HG03520 (cell line): ENCODE data around the gene UBE2L3.
"Not testable (repeated sequence)": the region's sequence is repeated elsewhere in the genome, so short reads cannot be mapped to it uniquely, and the experiment has no call there.

Source experiments
- ATAC-seq: cut with Tn5 transposase; IDR thresholded peaks from one replicate; pipeline ENCODE4 v1.9.1; 2021; ENCODE audit warnings: mild to moderate bottlenecking, moderate library complexity; ENCODE audit not compliant: unreplicated experiment

UBE2L3 gene

DNA sequence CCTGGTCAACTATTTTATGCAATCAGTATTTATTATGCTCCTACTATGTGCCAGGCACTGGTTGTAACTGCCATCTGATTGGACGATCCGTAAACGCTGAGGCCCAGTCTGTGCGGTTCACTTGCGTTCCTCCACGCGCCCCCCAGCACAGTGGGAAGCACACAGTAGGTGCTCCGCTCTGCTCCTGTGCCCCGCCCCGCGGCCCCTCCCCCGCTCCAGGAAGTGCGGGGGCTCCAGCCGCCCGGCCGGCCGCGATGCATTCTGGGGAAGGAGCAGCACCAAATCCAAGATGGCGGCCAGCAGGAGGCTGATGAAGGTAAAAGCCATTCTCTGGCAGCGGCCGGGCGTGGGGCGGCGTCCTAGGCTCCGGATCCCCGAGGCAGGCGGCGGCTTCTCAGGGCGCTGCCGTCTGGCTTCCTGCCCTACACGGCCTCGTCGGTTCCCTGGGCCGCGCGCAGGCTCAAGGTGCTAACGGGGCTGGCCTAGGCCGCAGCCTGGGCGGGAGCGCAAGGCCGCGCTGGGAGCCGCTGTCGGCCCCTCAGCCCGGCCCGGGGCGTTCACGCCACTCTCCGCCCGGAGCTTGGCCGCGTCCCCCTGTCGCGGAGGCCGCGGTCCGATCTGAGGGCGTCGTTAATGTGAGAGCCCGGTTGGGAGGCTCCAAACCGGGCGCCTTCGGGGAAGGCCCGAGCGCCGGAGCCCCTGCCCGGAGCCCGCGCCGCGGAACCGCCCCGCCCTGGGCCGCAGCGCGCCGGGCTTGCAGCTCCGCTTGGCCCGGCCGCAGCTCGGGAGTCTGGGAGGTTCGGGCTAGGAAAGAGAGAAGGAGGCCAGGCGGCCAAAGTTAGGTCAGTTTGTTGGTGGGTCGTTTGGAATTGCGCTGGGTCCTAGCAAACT, at the start of gene UBE2L3:
Gene UBE2L3 (plus strand): TSS at position 259 of the 891 bp plus-strand sequence. CDS start 31 bp downstream, at position 290.
- ATAC-seq = peak; percentile 61

DNA sequence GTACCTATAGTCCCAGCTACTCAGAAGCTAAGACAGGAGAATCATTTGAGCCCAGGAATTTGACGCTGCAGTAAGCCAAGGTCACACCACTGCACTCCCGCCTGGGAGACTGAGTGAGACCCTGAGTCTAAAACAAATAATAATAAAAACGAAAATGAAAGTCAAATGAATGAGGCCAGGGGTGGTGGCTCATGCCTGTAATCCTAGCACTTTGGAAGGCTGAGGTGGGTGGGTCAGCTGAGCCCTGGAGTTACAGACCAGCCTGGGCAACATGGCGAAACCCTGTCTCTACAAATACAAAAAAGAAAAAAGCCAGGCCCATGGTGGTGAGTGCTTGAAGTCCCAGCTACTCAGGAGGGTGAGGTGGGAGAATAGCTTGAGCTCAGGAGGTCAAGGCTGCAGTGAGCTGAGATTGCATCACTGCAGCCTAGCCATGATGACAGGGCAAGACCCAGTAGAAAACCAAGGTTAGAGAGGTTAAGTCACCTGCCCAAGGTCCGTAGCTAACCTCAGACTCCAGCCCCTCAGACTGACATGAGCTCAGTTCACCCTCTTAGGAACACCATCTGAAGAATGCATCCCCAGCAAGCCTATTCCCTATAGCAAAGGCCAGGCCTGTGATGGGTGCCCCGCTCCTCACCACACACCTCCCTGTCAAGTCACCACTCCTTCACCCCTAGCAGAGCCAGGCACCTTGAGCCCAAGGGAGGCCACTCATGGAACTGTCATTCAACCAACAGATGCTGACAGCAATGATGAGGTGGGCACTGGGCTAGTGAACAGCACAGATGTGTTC, 40.6 kb upstream of the UBE2L3 start:
- not testable (repeated sequence) for ATAC-seq

DNA sequence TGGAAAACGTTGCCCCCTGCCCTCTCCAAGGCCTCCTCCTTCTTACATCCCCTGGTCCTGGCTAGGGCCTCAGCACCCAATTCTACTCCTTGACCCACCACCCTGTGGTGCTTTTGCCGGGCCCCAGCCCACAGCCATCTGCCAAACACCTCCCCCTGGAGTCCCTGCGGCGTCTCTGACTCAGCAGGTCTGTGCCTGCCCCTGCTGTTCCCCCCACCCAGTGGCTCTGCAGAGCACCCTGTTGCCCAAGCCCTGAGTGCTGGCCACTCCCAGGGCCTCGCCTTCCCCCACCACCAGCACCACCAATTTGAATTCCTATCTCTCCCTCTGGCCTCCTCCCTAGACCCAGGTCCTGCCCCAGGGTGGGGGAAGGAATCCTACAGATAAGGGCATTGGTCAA, 36.0 kb upstream of the UBE2L3 start:
- not testable (repeated sequence) for ATAC-seq

DNA sequence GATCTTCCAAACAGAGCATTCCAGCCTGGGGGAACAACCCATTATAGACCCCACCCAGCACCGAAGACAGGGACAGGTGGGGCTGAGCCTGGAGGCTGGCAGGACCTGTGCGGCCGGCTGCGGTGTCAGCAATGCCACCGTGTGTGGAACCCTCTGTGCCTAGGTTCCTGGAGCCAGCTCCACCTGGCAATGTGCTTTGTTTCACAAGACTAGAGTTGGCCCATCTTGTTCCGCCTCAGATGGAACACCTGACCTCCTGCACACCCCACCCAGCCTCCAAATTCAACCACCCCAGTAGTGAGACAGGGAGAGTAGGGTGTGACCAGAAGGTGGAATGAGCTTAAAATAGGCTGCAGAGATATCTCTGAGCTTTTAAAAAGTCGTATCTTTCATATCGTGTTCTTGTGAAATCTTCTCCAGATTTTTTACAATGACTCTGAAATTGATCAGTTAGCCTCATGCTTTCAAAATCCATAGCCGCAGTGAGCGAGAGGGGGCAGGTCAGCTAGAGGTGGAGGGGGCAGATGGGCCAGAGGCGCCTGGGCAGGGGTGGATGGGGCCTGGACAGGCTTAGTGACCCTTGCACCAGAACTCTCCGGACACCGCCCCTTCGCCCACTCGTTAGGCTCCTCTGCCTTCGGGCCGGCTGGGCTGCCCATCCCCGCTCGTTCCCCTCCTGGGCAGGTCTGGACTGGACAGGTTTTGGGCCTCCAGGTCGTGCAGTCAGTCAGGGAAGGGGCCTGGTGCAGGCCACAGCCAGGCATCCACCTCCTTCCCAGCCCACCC, 34.5 kb upstream of the UBE2L3 start:
- ATAC-seq = not testable (repeated sequence)

DNA sequence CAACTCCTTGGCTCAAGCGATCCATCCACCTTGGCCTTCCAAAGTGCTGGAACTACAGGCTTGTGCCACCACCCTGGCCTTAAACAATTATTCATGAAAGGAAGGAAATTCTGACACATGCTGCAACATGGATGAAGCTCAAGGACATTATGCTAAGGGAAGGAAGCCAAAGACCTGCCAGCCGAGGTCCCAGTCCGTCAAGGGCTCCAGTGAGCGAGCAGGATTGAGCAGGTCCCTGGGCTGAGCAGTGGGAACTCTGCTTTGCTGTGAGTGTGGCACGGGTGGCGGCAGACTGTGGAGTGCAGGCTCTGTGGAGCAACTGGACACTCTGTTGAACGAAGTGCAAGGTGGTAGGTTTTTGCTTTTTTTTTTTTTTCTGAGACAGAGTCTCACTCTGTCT, 27.7 kb upstream of the UBE2L3 start:
- not testable (repeated sequence) for ATAC-seq

DNA sequence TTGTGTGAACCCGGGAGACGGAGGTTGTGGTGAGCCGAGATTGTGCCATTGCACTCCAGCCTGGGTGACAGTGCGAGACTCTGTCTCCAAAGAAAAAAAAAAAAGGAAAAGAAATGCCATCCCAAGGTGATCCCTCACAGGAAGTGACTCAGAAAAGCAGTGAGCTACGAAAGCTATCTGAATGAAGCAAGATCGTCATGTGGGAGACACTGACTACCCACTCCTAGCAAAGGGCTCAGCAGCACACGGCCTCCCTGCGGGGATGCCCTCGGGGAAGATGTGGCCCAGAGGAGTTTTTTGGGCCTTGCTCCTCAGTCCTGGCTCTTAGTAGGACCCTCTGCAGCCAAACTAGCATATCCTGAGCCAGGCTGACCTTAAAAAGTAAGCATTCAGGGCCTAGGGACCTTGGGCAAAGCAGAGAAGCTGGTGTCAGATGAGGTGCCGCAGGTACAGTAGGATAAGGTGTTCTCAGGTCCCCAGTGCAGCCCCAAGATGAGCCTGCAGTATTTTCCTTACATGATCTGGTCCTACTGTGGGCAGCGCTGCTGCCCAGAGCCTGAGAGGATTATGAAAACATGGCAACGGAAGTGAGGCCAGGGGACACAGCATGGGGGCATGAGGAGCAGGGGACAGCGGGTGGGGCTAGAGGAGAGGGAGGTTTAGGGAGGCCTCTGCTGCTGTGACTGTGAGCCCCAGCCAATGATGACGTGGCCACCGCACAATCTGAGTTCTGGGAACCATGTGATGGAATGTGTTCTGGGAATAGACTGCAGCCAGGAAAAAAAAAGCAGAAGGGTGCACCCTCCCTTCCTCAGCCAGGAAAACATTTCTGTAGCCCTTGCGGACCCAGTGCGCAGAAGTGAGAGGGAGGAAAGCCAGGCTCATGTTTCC, 22.8 kb upstream of the UBE2L3 start:
- not testable (repeated sequence) for ATAC-seq

DNA sequence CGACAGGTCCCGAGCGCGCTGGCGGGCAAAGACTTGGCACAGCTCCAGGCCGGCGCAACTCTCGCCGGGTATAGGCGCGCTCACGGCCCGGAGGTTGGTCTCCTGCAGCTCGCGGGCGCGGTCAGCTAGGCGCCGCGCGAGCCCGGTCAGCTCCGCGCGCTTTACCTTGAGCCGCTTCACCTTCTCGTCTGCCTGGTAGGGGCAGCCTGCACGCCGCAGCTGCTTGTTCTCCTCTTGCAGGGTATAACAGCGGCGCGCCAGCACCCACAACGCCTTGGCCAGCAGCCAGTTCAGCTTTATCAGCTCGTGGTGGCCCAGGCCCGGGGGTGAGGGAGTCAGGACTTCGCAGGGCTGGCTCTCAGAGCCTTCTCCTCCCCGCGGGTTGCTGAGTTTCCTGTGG, 18.0 kb upstream of the UBE2L3 start:
- ATAC-seq = not testable (repeated sequence)

DNA sequence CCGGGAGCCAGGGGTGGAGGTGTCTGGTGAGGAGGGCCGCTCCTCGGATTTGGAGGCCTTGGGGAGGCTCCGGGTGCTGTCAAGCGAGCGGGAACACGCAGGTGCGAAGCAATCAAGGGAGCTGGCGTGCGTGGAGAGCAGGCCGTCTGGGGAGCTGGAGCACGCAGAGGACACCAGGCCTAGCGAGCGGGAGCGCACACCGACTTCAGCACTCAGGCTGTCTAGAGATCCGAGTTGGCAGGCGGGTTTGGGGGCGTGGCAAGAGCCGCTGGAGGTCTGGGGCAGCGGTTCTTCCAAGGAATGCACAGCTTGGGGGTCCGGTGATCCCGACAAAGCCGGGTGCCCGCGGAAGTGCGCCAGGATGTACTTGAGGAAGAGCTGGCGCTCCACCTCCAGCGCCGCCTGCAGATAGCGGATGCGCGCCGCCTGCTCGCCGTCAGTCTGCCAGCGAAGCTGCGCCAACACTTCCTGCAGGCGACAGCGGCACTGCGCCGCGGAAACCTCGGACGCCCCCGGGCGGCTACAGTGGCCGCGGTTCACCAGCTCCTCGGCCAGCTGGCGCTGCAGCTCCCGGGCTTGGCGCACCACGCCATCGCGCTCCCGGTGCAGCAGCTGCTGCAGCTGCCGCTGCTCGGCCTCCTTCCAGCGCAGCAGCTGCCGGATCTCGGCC, 17.4 kb upstream of the UBE2L3 start:
- ATAC-seq = not testable (repeated sequence)

DNA sequence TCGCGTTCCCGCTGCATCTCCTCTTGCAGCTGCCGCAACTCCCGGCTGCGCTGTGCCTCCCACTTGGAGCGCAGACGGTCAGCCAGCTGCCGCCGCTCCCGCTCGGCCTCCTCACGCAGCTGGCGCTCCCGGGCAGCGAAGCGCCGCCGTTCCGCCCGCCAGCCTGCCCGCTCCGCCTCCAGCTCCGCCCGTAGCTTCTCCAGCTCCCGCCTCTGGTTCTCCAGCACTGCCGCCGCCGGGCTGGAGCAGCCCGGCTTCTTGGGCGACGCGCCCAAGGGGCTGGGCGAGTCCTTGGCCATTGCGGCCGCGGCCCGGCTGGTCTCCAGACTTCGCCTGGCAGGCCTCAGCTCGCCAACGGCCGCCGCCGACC, 16.9 kb upstream of the UBE2L3 start:
- not testable (repeated sequence) for ATAC-seq

DNA sequence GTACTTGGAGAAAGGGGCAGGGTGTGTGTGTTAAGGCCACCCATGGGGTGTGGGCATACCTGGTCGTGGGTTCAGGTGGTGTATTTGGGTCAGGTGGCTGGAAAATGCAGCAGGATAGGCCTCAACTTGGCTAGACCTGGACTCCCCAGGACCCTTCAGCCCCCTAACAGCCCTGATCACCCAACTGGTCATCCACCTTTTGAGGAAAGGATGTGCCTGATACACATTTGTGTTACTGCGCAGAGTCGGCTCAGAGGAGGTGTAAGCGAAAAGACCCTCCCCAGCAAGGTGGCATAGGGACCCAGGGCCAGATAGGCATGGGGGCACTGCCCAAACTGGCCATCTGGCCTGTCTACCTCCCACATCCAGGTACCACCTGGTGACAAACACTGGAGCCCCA, 16.2 kb upstream of the UBE2L3 start, which contains the start of gene RIMBP3C:
Gene RIMBP3C (minus strand): TSS at position 101 of the 400 bp plus-strand sequence. CDS start 485 bp downstream, outside the sequence.
- ATAC-seq = not testable (repeated sequence)

DNA sequence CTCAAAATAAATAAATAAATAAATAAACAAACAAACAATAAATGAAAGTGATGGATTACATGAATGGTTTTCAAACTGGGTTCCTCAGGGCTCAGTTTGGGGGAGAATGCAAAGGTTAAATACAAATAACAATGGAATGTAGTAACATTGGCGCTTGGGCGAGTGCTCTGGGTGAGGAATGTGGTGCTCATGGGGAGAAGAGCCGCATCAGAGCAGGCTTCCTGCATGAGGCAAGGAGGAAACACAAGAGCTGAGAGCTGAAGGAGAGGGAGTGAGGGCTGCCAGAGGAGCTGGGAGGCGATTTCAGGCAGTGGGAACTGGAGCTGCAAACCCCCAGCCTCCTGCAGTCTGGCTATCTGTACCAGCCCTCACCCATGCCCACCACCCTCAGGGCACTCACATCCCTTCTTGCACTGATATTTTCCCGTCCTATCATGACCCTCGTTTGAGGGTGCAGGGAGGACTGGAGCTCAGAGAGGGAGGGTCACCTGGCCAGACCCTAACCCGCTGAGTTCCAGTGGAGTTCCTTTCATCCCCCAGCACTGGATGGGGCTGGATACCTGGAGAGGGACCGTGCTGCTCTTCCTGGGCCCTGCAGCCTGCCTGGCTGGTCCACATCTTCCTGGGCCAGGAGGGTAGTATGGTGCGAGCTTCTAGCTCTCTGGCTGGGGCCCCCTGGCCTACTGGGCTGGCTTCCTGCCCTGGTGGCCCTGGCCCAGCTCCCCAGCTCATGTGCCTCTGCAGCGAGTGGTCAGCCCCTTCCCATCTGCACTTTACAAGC, 8.0 kb upstream of the UBE2L3 start:
- ATAC-seq = not testable (repeated sequence)

DNA sequence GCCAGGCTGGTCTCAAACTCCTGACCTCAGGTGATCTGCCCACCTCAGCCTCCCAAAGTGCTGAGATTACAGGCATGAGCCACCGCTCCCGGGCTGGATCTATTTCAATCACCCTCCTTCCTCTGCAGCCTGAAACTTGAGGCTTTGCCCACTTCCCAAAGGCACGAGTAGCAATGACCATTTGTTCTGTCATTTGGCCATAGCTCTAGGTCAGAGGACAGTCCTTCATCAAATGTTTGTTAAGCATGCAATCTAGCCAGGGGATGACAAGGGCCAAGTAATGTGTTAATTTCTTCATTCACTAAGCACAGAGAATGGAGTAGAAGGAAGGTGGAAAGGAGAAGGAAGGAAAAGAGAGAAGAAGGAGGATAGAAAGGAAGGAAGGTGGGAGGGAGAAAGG, 6.9 kb upstream of the UBE2L3 start:
- ATAC-seq = not testable (repeated sequence)

DNA sequence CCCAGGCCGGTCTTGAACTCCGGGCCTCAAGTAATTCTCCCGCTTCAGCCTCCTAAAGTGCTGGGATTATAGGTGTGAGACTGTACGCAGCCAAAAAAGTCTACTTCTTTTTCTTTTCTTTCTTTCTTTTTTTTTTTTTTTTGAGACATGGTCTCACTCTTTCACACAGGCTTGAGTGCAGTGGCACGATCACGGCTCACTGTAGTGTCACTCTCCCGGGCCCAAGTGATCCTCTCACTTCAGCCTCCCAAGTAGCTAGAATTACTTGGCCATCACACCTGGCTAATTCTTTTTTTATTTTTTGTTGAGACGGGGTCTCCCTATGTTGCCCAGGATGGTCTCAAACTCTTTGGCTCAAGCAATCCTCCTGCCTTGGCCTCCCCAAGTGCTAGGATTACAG, 3.6 kb upstream of the UBE2L3 start:
- no peak for ATAC-seq

DNA sequence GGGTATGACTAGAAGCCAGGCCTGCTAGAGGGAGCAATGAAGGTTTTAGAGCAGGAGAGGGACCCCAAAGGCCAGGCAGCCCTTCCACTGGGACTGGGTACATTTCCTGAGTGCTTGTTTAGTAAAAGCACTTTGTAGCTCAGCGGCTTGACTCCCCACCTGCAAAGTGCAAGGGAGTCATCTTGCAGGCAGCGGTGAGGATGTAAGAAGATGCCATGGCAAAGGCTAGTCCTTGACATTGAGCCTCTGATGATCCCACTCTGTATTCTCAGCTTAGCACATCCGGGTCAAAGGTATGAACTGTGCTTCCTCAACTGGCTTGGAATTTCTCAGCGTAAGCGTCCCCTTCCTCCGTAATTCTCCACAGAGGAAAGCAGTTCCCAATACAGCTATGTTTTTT, 3.1 kb upstream of the UBE2L3 start:
- no peak for ATAC-seq

DNA sequence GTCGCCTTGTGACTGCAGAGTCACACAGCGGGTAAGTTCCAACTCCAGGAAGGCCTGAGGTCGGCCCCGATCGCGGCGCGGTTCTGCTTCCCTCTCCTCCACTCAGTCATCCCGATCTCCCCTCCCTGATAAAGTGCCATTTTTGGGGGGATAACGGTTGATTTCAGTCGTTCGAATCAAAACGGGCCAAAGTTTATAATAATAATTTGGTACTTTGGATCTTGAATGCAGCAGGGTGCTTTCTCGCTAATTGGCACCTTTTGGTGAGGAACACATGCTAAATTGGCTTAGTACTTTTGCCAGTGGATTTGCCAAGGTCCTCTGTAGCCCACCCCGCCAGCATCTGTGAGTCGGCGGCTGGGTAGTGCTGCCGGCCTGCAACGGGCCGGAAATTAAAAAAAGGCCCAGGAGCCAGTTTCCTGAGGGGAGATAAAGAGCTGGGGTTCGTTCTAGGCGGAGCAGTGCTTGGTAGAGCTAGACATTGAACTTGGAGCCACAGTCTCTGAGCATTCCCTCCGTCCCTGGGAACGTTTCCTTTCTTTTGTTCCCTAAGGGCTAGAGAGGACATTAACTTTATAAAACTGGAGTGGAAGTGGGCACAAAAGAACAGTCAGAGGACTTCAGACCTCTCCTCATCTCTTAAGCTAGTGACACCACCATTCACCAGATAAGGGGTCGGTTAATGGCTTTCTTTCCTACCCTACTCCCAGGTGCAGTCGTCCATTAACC, 997 bp downstream of the UBE2L3 start:
- no peak for ATAC-seq

DNA sequence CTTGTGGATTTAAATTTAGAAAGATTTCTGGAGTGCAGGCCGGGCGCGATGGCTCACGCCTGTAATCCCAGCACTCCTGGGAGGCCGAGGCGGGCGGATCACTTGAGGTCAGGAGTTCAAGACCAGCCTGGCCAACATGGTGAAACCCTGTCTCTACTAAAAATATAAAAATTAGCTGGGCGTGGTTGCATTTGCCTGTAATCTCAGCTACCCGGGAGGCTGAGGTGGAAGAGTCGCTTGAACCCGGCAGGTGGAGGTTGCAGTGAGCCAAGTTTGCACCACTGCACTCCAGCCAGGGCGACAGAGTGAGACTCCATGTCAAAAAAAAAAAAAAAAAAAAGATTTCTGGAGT, 1.5 kb downstream of the UBE2L3 start:
- ATAC-seq = not testable (repeated sequence)

DNA sequence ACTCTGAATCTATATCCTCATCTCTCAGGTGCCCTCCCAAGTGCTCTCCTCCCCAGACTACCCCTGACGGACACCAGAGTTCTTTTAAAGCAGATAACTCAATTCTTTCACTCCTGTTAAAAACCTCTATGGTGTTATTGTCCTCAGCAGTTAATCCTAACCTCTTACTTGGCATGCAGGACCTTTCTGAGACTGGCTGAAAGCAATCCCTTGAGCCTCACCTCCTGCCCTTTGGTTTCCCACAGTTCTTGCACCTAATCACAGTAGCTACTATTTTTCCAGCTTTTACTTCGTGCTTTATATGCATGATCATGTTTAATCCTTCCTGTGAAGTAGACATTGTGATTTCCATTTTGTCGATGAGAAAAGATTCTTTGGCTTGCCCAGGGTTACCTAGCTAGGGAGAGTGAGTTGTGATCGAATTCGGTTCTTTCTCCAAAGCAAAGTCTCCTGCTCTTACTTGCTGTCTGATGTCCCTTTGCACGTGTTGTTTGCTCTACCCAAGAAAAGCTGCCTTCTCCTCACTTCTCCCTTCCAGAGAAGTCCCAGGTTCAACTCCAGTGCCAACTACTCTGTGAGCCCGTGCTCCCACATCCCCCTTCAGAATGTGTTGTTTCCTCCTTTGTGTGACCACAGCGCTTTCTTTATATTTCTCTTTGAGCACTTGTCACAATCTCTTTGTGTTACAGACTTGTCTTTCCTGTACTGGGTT, 2.1 kb downstream of the UBE2L3 start:
- ATAC-seq = no peak
